K562 (cell line): ENCODE measurements around the gene NDUFA3.

ENCODE experiments used
- ATF7 ChIP-seq: fragments of 450-650 bp; IDR thresholded peaks from 2 replicates; pipeline ENCODE4 v1.7.1; 2014; ENCODE audit warnings: mild to moderate bottlenecking, moderate library complexity
- CREB1 ChIP-seq, 2 experiments: sonication (generic) in 1 of 2; formaldehyde crosslinking in 1 of 2; IDR thresholded peaks; 2 replicates each; pipeline versions ENCODE4 v1.6.1 to v1.8.0; 2012 to 2022; ENCODE audit warnings: inconsistent platforms in 1 of 2, mild to moderate bottlenecking in 1 of 2, missing genetic modification reagents in 1 of 2, moderate library complexity in 1 of 2
- FOXK2 ChIP-seq, 2 experiments: fragments of 450-650 bp; IDR thresholded peaks in 1 of 2; conservative IDR thresholded peaks in 1 of 2; 2 replicates each; pipeline ENCODE4 v1.6.1; 2016; ENCODE audit warnings: low read depth in 2 of 2, mild to moderate bottlenecking in 1 of 2
- HMG20A ChIP-seq: fragments of 450-650 bp; formaldehyde crosslinking; conservative IDR thresholded peaks from 2 replicates; pipeline ENCODE4 v1.4.0; 2020; ENCODE audit warnings: mild to moderate bottlenecking, mixed read lengths
- PHTF2 ChIP-seq: fragments of 250-450 bp; sonication (Bioruptor Pico); IDR thresholded peaks from 2 replicates; pipeline ENCODE4 v1.5.0; 2021; ENCODE audit warnings: mild to moderate bottlenecking
- POLR2AphosphoS5 ChIP-seq: IDR thresholded peaks from 2 replicates; pipeline ENCODE4 v1.6.1; 2011; ENCODE audit warnings: mild to moderate bottlenecking, low read depth, low read length, moderate library complexity; ENCODE audit not compliant: control insufficient read depth, insufficient read depth
- RBM34 ChIP-seq: fragments of 200-400 bp; formaldehyde crosslinking; IDR thresholded peaks from 2 replicates; pipeline ENCODE4 v1.6.1; 2018; ENCODE audit warnings: low read length, borderline replicate concordance; ENCODE audit not compliant: insufficient read depth
- RCOR1 ChIP-seq, 2 experiments: IDR thresholded peaks; 2 replicates each; pipeline ENCODE4 v1.6.1; 2012; ENCODE audit warnings: low read depth in 2 of 2, low read length in 2 of 2, borderline replicate concordance in 1 of 2, improper control_type of control experiment in 1 of 2
- TF ChIP-seq, protein P1 (sequence below): IDR thresholded peaks from 2 replicates; pipeline ENCODE4 v1.6.1; 2011; ENCODE audit warnings: borderline replicate concordance, low read depth, mild to moderate bottlenecking, moderate library complexity, low read length; ENCODE audit not compliant: insufficient read depth, poor library complexity, severe bottlenecking
- TF ChIP-seq, protein P2 (sequence below), 2 experiments: fragments of 450-650 bp in 1 of 2; sonication (generic) in 1 of 2; formaldehyde crosslinking in 1 of 2; IDR thresholded peaks; 2 replicates each; pipeline versions ENCODE4 v1.7.1 to v1.9.0; 2016 to 2022; ENCODE audit warnings: inconsistent platforms in 1 of 2, mild to moderate bottlenecking in 1 of 2, missing genetic modification reagents in 1 of 2
- TF ChIP-seq, protein P3 (sequence below): sonication (generic); formaldehyde crosslinking; IDR thresholded peaks from 2 replicates; pipeline ENCODE4 v1.8.1; 2022; ENCODE audit warnings: missing genetic modification reagents
- TF ChIP-seq, protein P4 (sequence below), 3 experiments: IDR thresholded peaks in 2 of 3; conservative IDR thresholded peaks in 1 of 3; 2 replicates each; pipeline ENCODE4 v1.5.1; 2011 to 2012; ENCODE audit warnings: low read length in 3 of 3, mild to moderate bottlenecking in 3 of 3, control low read depth in 2 of 3, improper control_type of control experiment in 1 of 3, inconsistent platforms in 1 of 3, low read depth in 1 of 3, mixed read lengths in 1 of 3, moderate library complexity in 1 of 3; ENCODE audit not compliant: insufficient read depth in 2 of 3
- TF ChIP-seq, protein P5 (sequence below): fragments of 450-650 bp; formaldehyde crosslinking; IDR thresholded peaks from 2 replicates; pipeline ENCODE4 v1.4.0; 2022; ENCODE audit warnings: missing genetic modification characterization

DNA sequence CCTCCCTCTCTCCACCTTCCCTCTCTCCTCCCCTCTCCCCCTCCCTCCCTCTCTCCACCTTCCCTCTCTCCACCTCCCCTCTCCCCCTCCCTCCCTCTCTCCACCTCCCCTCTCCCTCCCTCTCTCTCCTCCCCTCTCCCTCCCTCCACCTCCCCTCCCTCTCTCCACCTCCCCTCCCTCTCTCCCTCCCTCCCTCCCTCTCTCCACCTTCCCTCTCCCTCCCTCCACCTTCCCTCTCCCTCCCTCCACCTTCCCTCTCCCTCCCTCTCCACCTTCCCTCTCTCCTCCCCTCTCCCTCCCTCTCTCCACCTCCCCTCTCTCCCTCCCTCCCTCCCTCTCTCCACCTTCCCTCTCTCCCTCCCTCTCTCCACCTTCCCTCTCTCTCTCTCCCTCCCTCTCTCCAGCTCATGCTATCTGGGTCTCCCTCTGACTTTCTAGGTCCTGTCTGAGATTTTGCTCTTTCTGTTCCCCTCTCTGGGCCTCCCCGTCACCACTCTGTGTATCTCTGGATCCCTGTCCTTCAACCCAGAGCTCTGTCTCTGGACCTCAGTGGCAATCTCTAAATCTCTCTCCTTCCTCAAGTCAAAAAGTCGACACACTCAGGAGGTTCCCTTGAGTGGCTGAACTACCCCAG lies 31.4 kb downstream of the NDUFA3 start:
- no peak for TF ChIP-seq POLR2AphosphoS5
- TF ChIP-seq, protein P1, sequence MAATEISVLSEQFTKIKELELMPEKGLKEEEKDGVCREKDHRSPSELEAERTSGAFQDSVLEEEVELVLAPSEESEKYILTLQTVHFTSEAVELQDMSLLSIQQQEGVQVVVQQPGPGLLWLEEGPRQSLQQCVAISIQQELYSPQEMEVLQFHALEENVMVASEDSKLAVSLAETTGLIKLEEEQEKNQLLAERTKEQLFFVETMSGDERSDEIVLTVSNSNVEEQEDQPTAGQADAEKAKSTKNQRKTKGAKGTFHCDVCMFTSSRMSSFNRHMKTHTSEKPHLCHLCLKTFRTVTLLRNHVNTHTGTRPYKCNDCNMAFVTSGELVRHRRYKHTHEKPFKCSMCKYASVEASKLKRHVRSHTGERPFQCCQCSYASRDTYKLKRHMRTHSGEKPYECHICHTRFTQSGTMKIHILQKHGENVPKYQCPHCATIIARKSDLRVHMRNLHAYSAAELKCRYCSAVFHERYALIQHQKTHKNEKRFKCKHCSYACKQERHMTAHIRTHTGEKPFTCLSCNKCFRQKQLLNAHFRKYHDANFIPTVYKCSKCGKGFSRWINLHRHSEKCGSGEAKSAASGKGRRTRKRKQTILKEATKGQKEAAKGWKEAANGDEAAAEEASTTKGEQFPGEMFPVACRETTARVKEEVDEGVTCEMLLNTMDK: no peak
- TF ChIP-seq, protein P2, sequence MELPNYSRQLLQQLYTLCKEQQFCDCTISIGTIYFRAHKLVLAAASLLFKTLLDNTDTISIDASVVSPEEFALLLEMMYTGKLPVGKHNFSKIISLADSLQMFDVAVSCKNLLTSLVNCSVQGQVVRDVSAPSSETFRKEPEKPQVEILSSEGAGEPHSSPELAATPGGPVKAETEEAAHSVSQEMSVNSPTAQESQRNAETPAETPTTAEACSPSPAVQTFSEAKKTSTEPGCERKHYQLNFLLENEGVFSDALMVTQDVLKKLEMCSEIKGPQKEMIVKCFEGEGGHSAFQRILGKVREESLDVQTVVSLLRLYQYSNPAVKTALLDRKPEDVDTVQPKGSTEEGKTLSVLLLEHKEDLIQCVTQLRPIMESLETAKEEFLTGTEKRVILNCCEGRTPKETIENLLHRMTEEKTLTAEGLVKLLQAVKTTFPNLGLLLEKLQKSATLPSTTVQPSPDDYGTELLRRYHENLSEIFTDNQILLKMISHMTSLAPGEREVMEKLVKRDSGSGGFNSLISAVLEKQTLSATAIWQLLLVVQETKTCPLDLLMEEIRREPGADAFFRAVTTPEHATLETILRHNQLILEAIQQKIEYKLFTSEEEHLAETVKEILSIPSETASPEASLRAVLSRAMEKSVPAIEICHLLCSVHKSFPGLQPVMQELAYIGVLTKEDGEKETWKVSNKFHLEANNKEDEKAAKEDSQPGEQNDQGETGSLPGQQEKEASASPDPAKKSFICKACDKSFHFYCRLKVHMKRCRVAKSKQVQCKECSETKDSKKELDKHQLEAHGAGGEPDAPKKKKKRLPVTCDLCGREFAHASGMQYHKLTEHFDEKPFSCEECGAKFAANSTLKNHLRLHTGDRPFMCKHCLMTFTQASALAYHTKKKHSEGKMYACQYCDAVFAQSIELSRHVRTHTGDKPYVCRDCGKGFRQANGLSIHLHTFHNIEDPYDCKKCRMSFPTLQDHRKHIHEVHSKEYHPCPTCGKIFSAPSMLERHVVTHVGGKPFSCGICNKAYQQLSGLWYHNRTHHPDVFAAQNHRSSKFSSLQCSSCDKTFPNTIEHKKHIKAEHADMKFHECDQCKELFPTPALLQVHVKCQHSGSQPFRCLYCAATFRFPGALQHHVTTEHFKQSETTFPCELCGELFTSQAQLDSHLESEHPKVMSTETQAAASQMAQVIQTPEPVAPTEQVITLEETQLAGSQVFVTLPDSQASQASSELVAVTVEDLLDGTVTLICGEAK (IDR thresholded peaks at IDR 0.05): no peak
- TF ChIP-seq, protein P2 (CRISPR knock-in tag; IDR thresholded peaks at IDR 0.05): no peak
- TF ChIP-seq FOXK2 (conservative IDR thresholded peaks at IDR 0.05 in 1 of 2, IDR thresholded peaks at IDR 0.05 in 1 of 2; ENCODE audit: low read depth in 2 of 2): no peak
- no peak for TF ChIP-seq RBM34
- TF ChIP-seq, protein P3, sequence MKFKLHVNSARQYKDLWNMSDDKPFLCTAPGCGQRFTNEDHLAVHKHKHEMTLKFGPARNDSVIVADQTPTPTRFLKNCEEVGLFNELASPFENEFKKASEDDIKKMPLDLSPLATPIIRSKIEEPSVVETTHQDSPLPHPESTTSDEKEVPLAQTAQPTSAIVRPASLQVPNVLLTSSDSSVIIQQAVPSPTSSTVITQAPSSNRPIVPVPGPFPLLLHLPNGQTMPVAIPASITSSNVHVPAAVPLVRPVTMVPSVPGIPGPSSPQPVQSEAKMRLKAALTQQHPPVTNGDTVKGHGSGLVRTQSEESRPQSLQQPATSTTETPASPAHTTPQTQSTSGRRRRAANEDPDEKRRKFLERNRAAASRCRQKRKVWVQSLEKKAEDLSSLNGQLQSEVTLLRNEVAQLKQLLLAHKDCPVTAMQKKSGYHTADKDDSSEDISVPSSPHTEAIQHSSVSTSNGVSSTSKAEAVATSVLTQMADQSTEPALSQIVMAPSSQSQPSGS: no peak
- TF ChIP-seq, protein P4, sequence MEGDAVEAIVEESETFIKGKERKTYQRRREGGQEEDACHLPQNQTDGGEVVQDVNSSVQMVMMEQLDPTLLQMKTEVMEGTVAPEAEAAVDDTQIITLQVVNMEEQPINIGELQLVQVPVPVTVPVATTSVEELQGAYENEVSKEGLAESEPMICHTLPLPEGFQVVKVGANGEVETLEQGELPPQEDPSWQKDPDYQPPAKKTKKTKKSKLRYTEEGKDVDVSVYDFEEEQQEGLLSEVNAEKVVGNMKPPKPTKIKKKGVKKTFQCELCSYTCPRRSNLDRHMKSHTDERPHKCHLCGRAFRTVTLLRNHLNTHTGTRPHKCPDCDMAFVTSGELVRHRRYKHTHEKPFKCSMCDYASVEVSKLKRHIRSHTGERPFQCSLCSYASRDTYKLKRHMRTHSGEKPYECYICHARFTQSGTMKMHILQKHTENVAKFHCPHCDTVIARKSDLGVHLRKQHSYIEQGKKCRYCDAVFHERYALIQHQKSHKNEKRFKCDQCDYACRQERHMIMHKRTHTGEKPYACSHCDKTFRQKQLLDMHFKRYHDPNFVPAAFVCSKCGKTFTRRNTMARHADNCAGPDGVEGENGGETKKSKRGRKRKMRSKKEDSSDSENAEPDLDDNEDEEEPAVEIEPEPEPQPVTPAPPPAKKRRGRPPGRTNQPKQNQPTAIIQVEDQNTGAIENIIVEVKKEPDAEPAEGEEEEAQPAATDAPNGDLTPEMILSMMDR (IDR thresholded peaks at IDR 0.05 in 2 of 3, conservative IDR thresholded peaks at IDR 0.05 in 1 of 3; ENCODE audit: insufficient read depth in 2 of 3, low read depth in 1 of 3, low read length in 3 of 3): no peak
- TF ChIP-seq HMG20A (CRISPR knock-in tag): no peak
- TF ChIP-seq CREB1 (IDR thresholded peaks at IDR 0.05): no peak
- TF ChIP-seq CREB1 (CRISPR knock-in tag; IDR thresholded peaks at IDR 0.05): no peak
- TF ChIP-seq RCOR1 (IDR thresholded peaks at IDR 0.05; ENCODE audit: borderline replicate concordance in 1 of 2, low read depth in 2 of 2, low read length in 2 of 2): no peak
- no peak for TF ChIP-seq ATF7
- no peak for TF ChIP-seq PHTF2
- TF ChIP-seq, protein P5, sequence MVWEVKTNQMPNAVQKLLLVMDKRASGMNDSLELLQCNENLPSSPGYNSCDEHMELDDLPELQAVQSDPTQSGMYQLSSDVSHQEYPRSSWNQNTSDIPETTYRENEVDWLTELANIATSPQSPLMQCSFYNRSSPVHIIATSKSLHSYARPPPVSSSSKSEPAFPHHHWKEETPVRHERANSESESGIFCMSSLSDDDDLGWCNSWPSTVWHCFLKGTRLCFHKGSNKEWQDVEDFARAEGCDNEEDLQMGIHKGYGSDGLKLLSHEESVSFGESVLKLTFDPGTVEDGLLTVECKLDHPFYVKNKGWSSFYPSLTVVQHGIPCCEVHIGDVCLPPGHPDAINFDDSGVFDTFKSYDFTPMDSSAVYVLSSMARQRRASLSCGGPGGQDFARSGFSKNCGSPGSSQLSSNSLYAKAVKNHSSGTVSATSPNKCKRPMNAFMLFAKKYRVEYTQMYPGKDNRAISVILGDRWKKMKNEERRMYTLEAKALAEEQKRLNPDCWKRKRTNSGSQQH (CRISPR knock-in tag): no peak
